Kidney (tissue), 14 donors: ENCODE measurements around the gene ARL11. TPM values are rescaled to one million over a fixed set of nuclear protein-coding genes. Genes with fewer than 3 reads are reported as not detected.

Experiments
- DNase-seq, 5 donors: peaks; one replicate each; pipeline ENCODE4 v3.0.0-alpha.2; 2013 to 2020
- FAIRE-seq: peaks from 2 replicates; lab custom pipeline; 2012; peaks lifted over from hg19 to GRCh38; lab: Jason Lieb, UNC
- H3K27ac ChIP-seq, 2 donors: one replicate each; pipeline ENCODE4 v1.7.0; 2013; ENCODE audit warnings: low read depth in 2 of 2, low read length in 2 of 2, inconsistent platforms in 1 of 2
- H3K27me3 ChIP-seq: one replicate; pipeline ENCODE4 v1.7.1; 2013; ENCODE audit warnings: low read length, inconsistent platforms; ENCODE audit not compliant: control insufficient read depth, insufficient read depth
- H3K36me3 ChIP-seq, 3 donors: one replicate each; pipeline versions ENCODE4 v1.7.0 to v1.7.1; 2013; ENCODE audit warnings: low read length in 3 of 3, control low read depth in 1 of 3, inconsistent platforms in 1 of 3; ENCODE audit not compliant: insufficient read depth in 3 of 3, control insufficient read depth in 2 of 3
- H3K4me1 ChIP-seq, 3 donors: one replicate each; pipeline versions ENCODE4 v1.7.0 to v1.7.1; 2013; ENCODE audit warnings: low read length in 3 of 3, inconsistent platforms in 1 of 3, low read depth in 1 of 3; ENCODE audit not compliant: control insufficient read depth in 2 of 3, insufficient read depth in 2 of 3
- H3K4me3 ChIP-seq, 3 donors: one replicate each; pipeline versions ENCODE4 v1.7.0 to v1.8.1; 2013; ENCODE audit warnings: low read length in 3 of 3, control low read depth in 1 of 3, inconsistent platforms in 1 of 3
- H3K9ac ChIP-seq, 3 donors: one replicate each; pipeline versions ENCODE4 v1.7.0 to v1.7.1; 2013; ENCODE audit warnings: low read length in 3 of 3, control low read depth in 1 of 3, inconsistent platforms in 1 of 3
- H3K9me3 ChIP-seq, 3 donors: one replicate each; pipeline versions ENCODE4 v1.7.0 to v1.7.1; 2013; ENCODE audit warnings: low read length in 3 of 3, control low read depth in 1 of 3, inconsistent platforms in 1 of 3; ENCODE audit not compliant: control insufficient read depth in 2 of 3, insufficient read depth in 1 of 3
- CTCF ChIP-seq: IDR thresholded peaks from 3 replicates; pipeline ENCODE4 v1.5.1; 2012; ENCODE audit warnings: mild to moderate bottlenecking, moderate library complexity, borderline replicate concordance; ENCODE audit not compliant: insufficient read depth; ENCODE audit errors: extremely low read depth
- intact Hi-C: fragments of 100-400 bp; cut with DNase I; formaldehyde crosslinking; loops from one replicate; pipeline ENCODE4 v1.11.1; 2022
- polyA plus RNA-seq: library from polyadenylated mRNA; stranded (reverse); fragments of 350-450 nt; fragmentation: Illumina TruSeq; extraction: RNeasy Lipid Tissue Mini Kit (QIAGEN cat#74804); gene quantifications from one replicate; pipeline ENCODE4 v1.2.3, GENCODE V29; 2014; ENCODE audit warnings: low read depth, low replicate concordance; ENCODE audit not compliant: insufficient read depth
- total RNA-seq: library from RNA; stranded (reverse); fragmentation: NEBNext Ultra II Directional; extraction: Animal tissue kit (Norgen Biotek cat#: 25700); gene quantifications from one replicate; pipeline ENCODE4 v1.2.1, GENCODE V29; 2021
- donor health status: control.
- donor health status: control.
- donor health status: control.
- donor health status: control.
- donor health status: control.
- donor health status: DM: yes; HTN: yes; CAD: no.
- donor health status: Normal renal cell carcinoma (clear cell type).

ARL11 gene
- total and polyA plus RNA-seq, 2 donors from 2014 or later: 0.19 to 1.6 TPM

GRCh38 chr13:49667773-49668172 lies 39.5 kb downstream of the ARL11 start:
- H3K27ac ChIP-seq: no peak overlapping the region
- peaks cover 0 to 7% (median 0%) of the 10 kb centered on the region in 3 donors for H3K36me3 ChIP-seq
- H3K9ac ChIP-seq: no peak overlapping the region
- no peak for TF ChIP-seq CTCF
- H3K4me3 ChIP-seq: no peak overlapping the region
- H3K27me3 ChIP-seq: no peaks in the 10 kb centered on the region
- intact Hi-C loops: loop anchor here (10.0 kb wide), 1 partner anchor 177 kb away; no protein-coding TSS in a partner anchor
- FAIRE-seq (no peak), DNase-seq (no peak)
- H3K4me1 ChIP-seq: no peaks in the 10 kb centered on the region
- H3K9me3 ChIP-seq: no peaks in the 10 kb centered on the region

- Histone ChIP-seq H3K27me3 (no peaks in the 10 kb centered on the region), H3K9me3 (no peaks in the 10 kb centered on the region), H3K9ac (peak overlapping the region in 1 of 3 donors; percentile 4), H3K4me3 (peak overlapping the region in 1 of 3 donors; percentile 18), H3K4me1 (no peaks in the 10 kb centered on the region), H3K36me3 (peaks cover 0 to 7% (median 0%) of the 10 kb centered on the region in 3 donors), H3K27ac (no peak overlapping the region)
- DNase-seq: peak in 4 of 5 donors; percentile 68 to 88 (median 77)
- peak; percentile 85 for TF ChIP-seq CTCF
- intact Hi-C loops: loop anchor here (10.0 kb wide), 1 partner anchor 175 kb away; no protein-coding TSS in a partner anchor
- FAIRE-seq: peak; percentile 76
Observed at GRCh38 chr13:49669735-49670309, 41.5 kb downstream of the ARL11 start.

- FAIRE-seq: no peak
- no peak for DNase-seq
- Histone ChIP-seq H3K36me3 (peaks cover 0 to 4% (median 0%) of the 10 kb centered on the region in 3 donors), H3K9me3 (no peaks in the 10 kb centered on the region), H3K9ac (no peak overlapping the region), H3K4me1 (no peaks in the 10 kb centered on the region), H3K4me3 (no peak overlapping the region), H3K27ac (no peak overlapping the region), H3K27me3 (no peaks in the 10 kb centered on the region)
- intact Hi-C loops: no loop called here
- no peak for TF ChIP-seq CTCF
Observed at GRCh38 chr13:49670828-49671227, 42.5 kb downstream of the ARL11 start.
